Liver (tissue), 9 donors: ENCODE measurements around the gene IGSF22. TPM values are rescaled to one million over a fixed set of nuclear protein-coding genes. Genes with fewer than 3 reads are reported as not detected.

Experiments used
- DNase-seq: peaks from one replicate; pipeline ENCODE4 v3.0.0-alpha.2; 2017; ENCODE audit warnings: low spot score
- H3K27ac ChIP-seq, 2 donors: one replicate each; pipeline ENCODE4 v1.7.0; 2013; ENCODE audit warnings: inconsistent platforms in 2 of 2, low read length in 2 of 2, control low read depth in 1 of 2, low read depth in 1 of 2, mild to moderate bottlenecking in 1 of 2
- H3K27me3 ChIP-seq, 4 donors: one replicate each; pipeline versions ENCODE4 v1.6.1 to v1.7.0; 2013; ENCODE audit warnings: low read length in 3 of 4, inconsistent platforms in 1 of 4, mild to moderate bottlenecking in 1 of 4, moderate library complexity in 1 of 4; ENCODE audit not compliant: control insufficient read depth in 4 of 4, insufficient read depth in 4 of 4
- H3K36me3 ChIP-seq, 4 donors: one replicate each; pipeline versions ENCODE4 v1.6.1 to v1.7.0; 2013; ENCODE audit warnings: low read length in 3 of 4, mild to moderate bottlenecking in 3 of 4, low read depth in 1 of 4, moderate library complexity in 1 of 4; ENCODE audit not compliant: control insufficient read depth in 4 of 4, insufficient read depth in 3 of 4
- H3K4me1 ChIP-seq, 4 donors: one replicate each; pipeline versions ENCODE4 v1.6.1 to v1.7.0; 2013; ENCODE audit warnings: low read length in 3 of 4, mild to moderate bottlenecking in 3 of 4, moderate library complexity in 1 of 4; ENCODE audit not compliant: control insufficient read depth in 4 of 4, insufficient read depth in 4 of 4
- H3K4me3 ChIP-seq, 3 donors: one replicate each; pipeline versions ENCODE4 v1.6.1 to v1.7.0; 2013; ENCODE audit warnings: low read length in 3 of 3, control low read depth in 1 of 3, low read depth in 1 of 3, mild to moderate bottlenecking in 1 of 3
- H3K9ac ChIP-seq, 2 donors: one replicate each; pipeline ENCODE4 v1.7.0; 2013; ENCODE audit warnings: low read length in 2 of 2, mild to moderate bottlenecking in 2 of 2, moderate library complexity in 2 of 2, control low read depth in 1 of 2, low read depth in 1 of 2
- H3K9me3 ChIP-seq, 4 donors: one replicate each; pipeline versions ENCODE4 v1.6.1 to v1.7.0; 2013; ENCODE audit warnings: low read length in 3 of 4; ENCODE audit not compliant: control insufficient read depth in 4 of 4
- EGR1 ChIP-seq, 2 donors: IDR thresholded peaks; 2 replicates each; pipeline ENCODE4 v1.6.1; 2016 to 2018; ENCODE audit warnings: antibody characterized with exemption in 2 of 2, low read depth in 2 of 2
- FOXA1 ChIP-seq: IDR thresholded peaks from 2 replicates; pipeline ENCODE4 v1.6.1; 2016; ENCODE audit warnings: antibody characterized with exemption
- FOXA2 ChIP-seq: IDR thresholded peaks from 2 replicates; pipeline ENCODE4 v1.6.1; 2016; ENCODE audit warnings: antibody characterized with exemption
- GABPA ChIP-seq, 2 donors: IDR thresholded peaks in 1 of 2; conservative IDR thresholded peaks in 1 of 2; 2 replicates each; pipeline ENCODE4 v1.6.1; 2016; ENCODE audit warnings: antibody characterized with exemption in 2 of 2, mild to moderate bottlenecking in 1 of 2, moderate library complexity in 1 of 2
- HNF4A ChIP-seq, 2 donors: conservative IDR thresholded peaks; 2 replicates each; pipeline ENCODE4 v1.6.1; 2016; ENCODE audit warnings: antibody characterized with exemption in 2 of 2, mild to moderate bottlenecking in 2 of 2
- HNF4G ChIP-seq: IDR thresholded peaks from 2 replicates; pipeline ENCODE4 v1.6.1; 2016; ENCODE audit warnings: antibody characterized with exemption
- JUND ChIP-seq, 2 donors: IDR thresholded peaks; 2 replicates each; pipeline ENCODE4 v1.6.1; 2016; ENCODE audit warnings: antibody characterized with exemption in 2 of 2
- NR2F2 ChIP-seq: IDR thresholded peaks from 2 replicates; pipeline ENCODE4 v1.6.1; 2016; ENCODE audit warnings: antibody characterized with exemption
- RAD21 ChIP-seq, 2 donors: IDR thresholded peaks; 2 replicates each; pipeline ENCODE4 v1.6.1; 2016; ENCODE audit warnings: antibody characterized with exemption in 2 of 2, mild to moderate bottlenecking in 2 of 2
- RXRA ChIP-seq, 2 donors: IDR thresholded peaks; 2 replicates each; pipeline ENCODE4 v1.6.1; 2017 to 2018; ENCODE audit warnings: antibody characterized with exemption in 2 of 2, mild to moderate bottlenecking in 1 of 2
- SP1 ChIP-seq: IDR thresholded peaks from 2 replicates; pipeline ENCODE4 v1.6.1; 2018; ENCODE audit warnings: antibody characterized with exemption, mild to moderate bottlenecking
- TAF1 ChIP-seq: conservative IDR thresholded peaks from 2 replicates; pipeline ENCODE4 v1.6.1; 2016; ENCODE audit warnings: antibody characterized with exemption, mild to moderate bottlenecking
- YY1 ChIP-seq: IDR thresholded peaks from 2 replicates; pipeline ENCODE4 v1.6.1; 2016; ENCODE audit warnings: antibody characterized with exemption, mild to moderate bottlenecking
- WGBS: extraction: QIAGEN DNeasy Blood & Tissue Kit; methylation state at CpG from one replicate; pipeline ENCODE4 v1.1.7; 2013; 5-methylcytosine and 5-hydroxymethylcytosine counted together
- polyA plus RNA-seq, 2 donors: library from polyadenylated mRNA; stranded (reverse) in 1 of 2; unstranded in 1 of 2; fragments of 200-250 nt in 1 of 2; fragments of >200 nt in 1 of 2; fragmentation: Nextera tagmentation in 1 of 2; extraction: Ambion mirVana in 1 of 2; gene quantifications; one replicate each; pipeline versions ENCODE4 v1.2.1 to v1.2.3, GENCODE V29; 2013 to 2015
- total RNA-seq, 2 donors: library from RNA; depleted of rRNA; stranded (reverse); fragments of >200 nt; gene quantifications; one replicate each; pipeline ENCODE4 v1.2.3, GENCODE V29; 2014
- TF ChIP-seq, protein P1 (sequence below): IDR thresholded peaks from 2 replicates; pipeline ENCODE4 v1.6.1; 2016; ENCODE audit warnings: antibody characterized with exemption
- TF ChIP-seq, protein P2 (sequence below): IDR thresholded peaks from 2 replicates; pipeline ENCODE4 v1.6.1; 2016; ENCODE audit warnings: antibody characterized with exemption
- TF ChIP-seq, protein P3 (sequence below): IDR thresholded peaks from 2 replicates; pipeline ENCODE4 v1.6.1; 2016; ENCODE audit warnings: antibody characterized with exemption
- TF ChIP-seq, protein P4 (sequence below): fragments of 150-350 bp; IDR thresholded peaks from 2 replicates; pipeline ENCODE4 v1.5.1; 2017; ENCODE audit warnings: improper control_type of control experiment, low read depth, low read length; ENCODE audit not compliant: missing input control
- TF ChIP-seq, protein P5 (sequence below): IDR thresholded peaks from 2 replicates; pipeline ENCODE4 v1.6.1; 2016; ENCODE audit warnings: antibody characterized with exemption, mild to moderate bottlenecking
- donor health status: healthy.
- donor health status: healthy.
- donor health status: healthy.
- donor health status: healthy.
- donor health status: healthy.

IGSF22 gene
- total and polyA plus RNA-seq, 4 donors: 0.12 to 0.26 TPM; not detected in 2

DNA sequence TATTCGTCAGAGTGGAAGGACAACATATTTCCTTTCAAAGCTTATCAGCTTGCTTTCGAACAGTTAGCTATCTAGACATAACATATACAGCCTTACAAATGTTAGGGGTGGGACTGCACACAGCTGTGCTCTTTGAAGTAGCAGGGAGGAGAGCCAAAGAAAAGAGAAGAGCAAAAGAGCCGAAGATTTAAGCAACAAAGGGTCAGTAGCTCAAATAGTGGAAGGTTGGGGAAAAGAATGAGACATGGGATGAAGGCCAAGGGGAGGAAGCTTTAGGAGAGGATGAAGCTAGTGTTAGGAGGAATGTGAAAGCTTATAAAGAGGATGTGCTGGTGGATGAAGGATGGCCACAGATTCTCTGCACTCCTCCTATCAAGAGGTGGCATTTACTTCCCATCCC lies 31.8 kb upstream of the IGSF22 start:
- Histone ChIP-seq H3K36me3 (no peaks in the 10 kb centered on the region), H3K9me3 (no peaks in the 10 kb centered on the region), H3K4me3 (no peak overlapping the region), H3K27me3 (no peaks in the 10 kb centered on the region), H3K27ac (no peak overlapping the region), H3K4me1 (no peaks in the 10 kb centered on the region), H3K9ac (no peak overlapping the region)
- TF ChIP-seq SP1 (no peak), RAD21 (IDR thresholded peaks at IDR 0.05) (no peak), GABPA (IDR thresholded peaks at IDR 0.05 in 1 of 2, conservative IDR thresholded peaks at IDR 0.05 in 1 of 2) (no peak), HNF4G (no peak), EGR1 (IDR thresholded peaks at IDR 0.05; ENCODE audit: low read depth in 2 of 2) (no peak), HNF4A (conservative IDR thresholded peaks at IDR 0.05) (no peak), YY1 (no peak)
- TF ChIP-seq, protein P1, sequence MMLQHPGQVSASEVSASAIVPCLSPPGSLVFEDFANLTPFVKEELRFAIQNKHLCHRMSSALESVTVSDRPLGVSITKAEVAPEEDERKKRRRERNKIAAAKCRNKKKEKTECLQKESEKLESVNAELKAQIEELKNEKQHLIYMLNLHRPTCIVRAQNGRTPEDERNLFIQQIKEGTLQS: no peak
- WGBS: 53% methylated on average over 3 of the region's 3 CpGs
- no peak for DNase-seq

DNA sequence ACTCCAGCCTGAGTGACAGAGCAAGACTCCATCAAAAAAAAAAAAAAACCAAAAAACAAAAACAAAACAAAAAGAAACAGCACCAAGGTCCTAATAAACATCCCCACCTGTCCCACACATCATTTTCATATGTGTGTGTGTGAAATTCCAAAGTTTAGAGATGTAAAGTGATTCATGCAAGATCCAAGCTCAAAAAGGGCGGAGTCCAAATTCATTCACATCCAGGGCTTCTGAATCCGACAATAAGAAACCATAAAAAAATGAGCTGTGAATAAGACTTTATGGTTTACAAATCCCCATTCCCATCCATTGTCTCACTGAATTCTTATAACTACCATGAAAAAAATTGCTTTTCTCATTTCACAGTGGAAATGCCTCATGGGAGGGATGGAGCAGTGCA lies 30.9 kb upstream of the IGSF22 start:
- Histone ChIP-seq H3K27me3 (no peaks in the 10 kb centered on the region), H3K9me3 (no peaks in the 10 kb centered on the region), H3K9ac (no peak overlapping the region), H3K4me1 (no peaks in the 10 kb centered on the region), H3K4me3 (no peak overlapping the region), H3K27ac (no peak overlapping the region), H3K36me3 (no peaks in the 10 kb centered on the region)
- no peak for TF ChIP-seq RXRA (IDR thresholded peaks at IDR 0.05)
- TF ChIP-seq, protein P2, sequence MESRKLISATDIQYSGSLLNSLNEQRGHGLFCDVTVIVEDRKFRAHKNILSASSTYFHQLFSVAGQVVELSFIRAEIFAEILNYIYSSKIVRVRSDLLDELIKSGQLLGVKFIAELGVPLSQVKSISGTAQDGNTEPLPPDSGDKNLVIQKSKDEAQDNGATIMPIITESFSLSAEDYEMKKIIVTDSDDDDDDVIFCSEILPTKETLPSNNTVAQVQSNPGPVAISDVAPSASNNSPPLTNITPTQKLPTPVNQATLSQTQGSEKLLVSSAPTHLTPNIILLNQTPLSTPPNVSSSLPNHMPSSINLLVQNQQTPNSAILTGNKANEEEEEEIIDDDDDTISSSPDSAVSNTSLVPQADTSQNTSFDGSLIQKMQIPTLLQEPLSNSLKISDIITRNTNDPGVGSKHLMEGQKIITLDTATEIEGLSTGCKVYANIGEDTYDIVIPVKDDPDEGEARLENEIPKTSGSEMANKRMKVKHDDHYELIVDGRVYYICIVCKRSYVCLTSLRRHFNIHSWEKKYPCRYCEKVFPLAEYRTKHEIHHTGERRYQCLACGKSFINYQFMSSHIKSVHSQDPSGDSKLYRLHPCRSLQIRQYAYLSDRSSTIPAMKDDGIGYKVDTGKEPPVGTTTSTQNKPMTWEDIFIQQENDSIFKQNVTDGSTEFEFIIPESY: no peak
- TF ChIP-seq TAF1: no peak
- TF ChIP-seq JUND (IDR thresholded peaks at IDR 0.05): no peak
- WGBS: 87% methylated on average over 2 of the region's 2 CpGs
- DNase-seq: no peak

DNA sequence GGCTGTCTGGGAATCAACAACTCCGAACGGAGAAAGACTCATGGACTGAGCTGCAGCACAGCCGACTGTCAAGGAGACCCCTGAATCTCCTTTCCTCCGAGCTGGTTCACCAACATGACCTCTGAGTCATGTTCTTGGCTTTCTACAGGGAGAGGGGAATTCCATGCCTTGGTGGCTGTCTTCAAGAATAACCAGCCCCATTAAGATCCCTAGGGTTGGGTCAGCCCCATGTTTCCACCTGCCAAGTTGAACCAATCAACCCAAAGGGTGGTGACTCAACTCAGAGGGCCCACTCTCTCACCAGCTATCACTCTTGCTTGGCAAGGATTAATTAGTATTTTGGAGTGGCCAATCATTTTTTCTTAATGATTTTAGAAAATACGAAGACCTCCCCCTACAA lies 28.3 kb upstream of the IGSF22 start:
- Histone ChIP-seq H3K27me3 (no peaks in the 10 kb centered on the region), H3K9me3 (no peaks in the 10 kb centered on the region), H3K4me3 (no peak overlapping the region), H3K9ac (no peak overlapping the region), H3K27ac (no peak overlapping the region), H3K36me3 (no peaks in the 10 kb centered on the region), H3K4me1 (no peaks in the 10 kb centered on the region)
- DNase-seq: no peak
- TF ChIP-seq RXRA (IDR thresholded peaks at IDR 0.05): no peak
- no peak for TF ChIP-seq RAD21 (IDR thresholded peaks at IDR 0.05)
- TF ChIP-seq SP1: no peak
- no peak for TF ChIP-seq TAF1
- TF ChIP-seq, protein P1: no peak
- TF ChIP-seq GABPA (IDR thresholded peaks at IDR 0.05 in 1 of 2, conservative IDR thresholded peaks at IDR 0.05 in 1 of 2): no peak
- TF ChIP-seq, protein P2: no peak
- no peak for TF ChIP-seq HNF4A (conservative IDR thresholded peaks at IDR 0.05)
- TF ChIP-seq FOXA2: no peak
- TF ChIP-seq, protein P3, sequence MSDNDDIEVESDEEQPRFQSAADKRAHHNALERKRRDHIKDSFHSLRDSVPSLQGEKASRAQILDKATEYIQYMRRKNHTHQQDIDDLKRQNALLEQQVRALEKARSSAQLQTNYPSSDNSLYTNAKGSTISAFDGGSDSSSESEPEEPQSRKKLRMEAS: no peak
- TF ChIP-seq EGR1 (IDR thresholded peaks at IDR 0.05; ENCODE audit: low read depth in 2 of 2): no peak
- TF ChIP-seq, protein P4, sequence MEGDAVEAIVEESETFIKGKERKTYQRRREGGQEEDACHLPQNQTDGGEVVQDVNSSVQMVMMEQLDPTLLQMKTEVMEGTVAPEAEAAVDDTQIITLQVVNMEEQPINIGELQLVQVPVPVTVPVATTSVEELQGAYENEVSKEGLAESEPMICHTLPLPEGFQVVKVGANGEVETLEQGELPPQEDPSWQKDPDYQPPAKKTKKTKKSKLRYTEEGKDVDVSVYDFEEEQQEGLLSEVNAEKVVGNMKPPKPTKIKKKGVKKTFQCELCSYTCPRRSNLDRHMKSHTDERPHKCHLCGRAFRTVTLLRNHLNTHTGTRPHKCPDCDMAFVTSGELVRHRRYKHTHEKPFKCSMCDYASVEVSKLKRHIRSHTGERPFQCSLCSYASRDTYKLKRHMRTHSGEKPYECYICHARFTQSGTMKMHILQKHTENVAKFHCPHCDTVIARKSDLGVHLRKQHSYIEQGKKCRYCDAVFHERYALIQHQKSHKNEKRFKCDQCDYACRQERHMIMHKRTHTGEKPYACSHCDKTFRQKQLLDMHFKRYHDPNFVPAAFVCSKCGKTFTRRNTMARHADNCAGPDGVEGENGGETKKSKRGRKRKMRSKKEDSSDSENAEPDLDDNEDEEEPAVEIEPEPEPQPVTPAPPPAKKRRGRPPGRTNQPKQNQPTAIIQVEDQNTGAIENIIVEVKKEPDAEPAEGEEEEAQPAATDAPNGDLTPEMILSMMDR: no peak
- no peak for TF ChIP-seq FOXA1
- no peak for TF ChIP-seq YY1
- TF ChIP-seq JUND (IDR thresholded peaks at IDR 0.05): no peak
- no peak for TF ChIP-seq NR2F2
- TF ChIP-seq, protein P5, sequence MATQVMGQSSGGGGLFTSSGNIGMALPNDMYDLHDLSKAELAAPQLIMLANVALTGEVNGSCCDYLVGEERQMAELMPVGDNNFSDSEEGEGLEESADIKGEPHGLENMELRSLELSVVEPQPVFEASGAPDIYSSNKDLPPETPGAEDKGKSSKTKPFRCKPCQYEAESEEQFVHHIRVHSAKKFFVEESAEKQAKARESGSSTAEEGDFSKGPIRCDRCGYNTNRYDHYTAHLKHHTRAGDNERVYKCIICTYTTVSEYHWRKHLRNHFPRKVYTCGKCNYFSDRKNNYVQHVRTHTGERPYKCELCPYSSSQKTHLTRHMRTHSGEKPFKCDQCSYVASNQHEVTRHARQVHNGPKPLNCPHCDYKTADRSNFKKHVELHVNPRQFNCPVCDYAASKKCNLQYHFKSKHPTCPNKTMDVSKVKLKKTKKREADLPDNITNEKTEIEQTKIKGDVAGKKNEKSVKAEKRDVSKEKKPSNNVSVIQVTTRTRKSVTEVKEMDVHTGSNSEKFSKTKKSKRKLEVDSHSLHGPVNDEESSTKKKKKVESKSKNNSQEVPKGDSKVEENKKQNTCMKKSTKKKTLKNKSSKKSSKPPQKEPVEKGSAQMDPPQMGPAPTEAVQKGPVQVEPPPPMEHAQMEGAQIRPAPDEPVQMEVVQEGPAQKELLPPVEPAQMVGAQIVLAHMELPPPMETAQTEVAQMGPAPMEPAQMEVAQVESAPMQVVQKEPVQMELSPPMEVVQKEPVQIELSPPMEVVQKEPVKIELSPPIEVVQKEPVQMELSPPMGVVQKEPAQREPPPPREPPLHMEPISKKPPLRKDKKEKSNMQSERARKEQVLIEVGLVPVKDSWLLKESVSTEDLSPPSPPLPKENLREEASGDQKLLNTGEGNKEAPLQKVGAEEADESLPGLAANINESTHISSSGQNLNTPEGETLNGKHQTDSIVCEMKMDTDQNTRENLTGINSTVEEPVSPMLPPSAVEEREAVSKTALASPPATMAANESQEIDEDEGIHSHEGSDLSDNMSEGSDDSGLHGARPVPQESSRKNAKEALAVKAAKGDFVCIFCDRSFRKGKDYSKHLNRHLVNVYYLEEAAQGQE: no peak
- 65% methylated on average over 5 of the region's 5 CpGs for WGBS
